ENCODE measurements around the gene SLC2A4. TPM values are rescaled to one million over a fixed set of nuclear protein-coding genes. Genes with fewer than 3 reads are reported as not detected.
A peak's percentile ranks its signal among the peaks of the same experiment; 100 is the strongest.

Gene SLC2A4
- total RNA-seq, 2 experiments from 2014 or later, result 0.16 to 0.25 TPM

DNA sequence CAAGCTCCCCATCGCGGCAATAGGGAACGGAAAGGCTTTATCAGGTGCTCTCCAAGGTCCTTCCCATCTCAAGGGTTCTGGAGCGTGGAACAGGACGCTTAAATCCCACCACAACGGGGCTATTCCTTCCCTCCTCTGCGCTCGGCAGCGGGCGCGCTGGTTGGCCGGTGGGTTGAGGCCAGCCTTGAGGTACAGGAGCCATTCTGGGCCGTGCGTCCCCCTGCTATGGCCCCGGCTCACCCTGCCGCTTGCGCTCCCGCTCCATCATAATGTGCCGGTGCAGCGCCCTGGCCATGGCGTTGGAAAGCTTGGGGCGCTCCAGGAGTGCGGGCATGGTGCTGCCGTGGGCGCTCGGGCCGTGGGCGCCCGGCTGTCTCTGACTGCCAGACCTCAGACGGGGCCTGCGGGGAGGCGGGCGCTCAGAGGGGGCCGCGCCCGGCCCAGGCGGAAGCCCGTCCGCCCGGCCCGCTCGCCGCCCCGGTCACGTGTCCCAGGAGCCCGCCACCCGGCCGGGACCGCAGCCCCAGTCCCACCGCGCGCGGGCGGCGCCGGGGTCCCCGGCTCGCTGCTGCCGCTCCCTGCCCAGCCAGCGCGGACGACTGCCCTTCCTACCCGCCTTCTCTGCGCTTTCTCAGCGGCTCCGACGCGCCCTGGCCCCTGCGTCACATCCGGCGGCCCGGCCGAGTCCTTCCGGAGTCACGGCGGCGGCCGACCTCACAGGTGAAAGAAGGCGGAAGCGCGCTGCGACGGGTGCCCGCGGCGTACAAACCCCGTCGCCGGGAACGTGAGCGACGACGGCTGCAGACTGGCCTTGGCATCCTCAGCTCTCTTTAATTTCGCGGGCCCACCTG is 33.4 kb downstream of the SLC2A4 start, which contains the start of gene GPS2:
GPS2 (minus strand) TSS at position 642 of the 851 bp plus-strand sequence; CDS start at position 334, 308 bp downstream.
- H3K4me1 Mint-ChIP-seq, result peaks cover 48% of the 10 kb centered on the region
- no peaks in the 10 kb centered on the region for H3K9me3 Mint-ChIP-seq (ENCODE audit: low read depth)
- H3K4me3 Mint-ChIP-seq, result peak within 1 kb of the TSS; percentile 77
- CTCF ChIA-PET, result interaction anchor here (0.6 to 2.1 kb wide), 10 partner anchors 9 to 287 kb away, joined by 3 to 7 read pairs (median 3); partner anchors contain the start of genes NEURL4 and TMEM95
- peak within 1 kb of the TSS; percentile 84 for H3K27ac Mint-ChIP-seq
- no peaks in the 10 kb centered on the region for H3K27me3 Mint-ChIP-seq
- ATAC-seq, result peak; percentile 82
- peaks cover 44% of the 10 kb centered on the region for H3K36me3 Mint-ChIP-seq (ENCODE audit: low read depth)
- POLR2A ChIA-PET, result interaction anchor here (0.6 to 2.1 kb wide), 7 partner anchors 12 to 801 kb away, joined by 3 to 7 read pairs (median 4); partner anchors contain the start of genes ACAP1, MPDU1, PLSCR3 and POLR2A
- peak; percentile 97 for DNase-seq
- intact Hi-C loops (cut with DNase I, micrococcal nuclease), result loop anchor here (1.0 to 2.0 kb wide), 5 partner anchors 14 to 120 kb away; partner anchors contain the start of genes NEURL4 (in 2 of the 2), TMEM102 (in 1 of the 2) and TMEM256 (in 1 of the 2)

DNA sequence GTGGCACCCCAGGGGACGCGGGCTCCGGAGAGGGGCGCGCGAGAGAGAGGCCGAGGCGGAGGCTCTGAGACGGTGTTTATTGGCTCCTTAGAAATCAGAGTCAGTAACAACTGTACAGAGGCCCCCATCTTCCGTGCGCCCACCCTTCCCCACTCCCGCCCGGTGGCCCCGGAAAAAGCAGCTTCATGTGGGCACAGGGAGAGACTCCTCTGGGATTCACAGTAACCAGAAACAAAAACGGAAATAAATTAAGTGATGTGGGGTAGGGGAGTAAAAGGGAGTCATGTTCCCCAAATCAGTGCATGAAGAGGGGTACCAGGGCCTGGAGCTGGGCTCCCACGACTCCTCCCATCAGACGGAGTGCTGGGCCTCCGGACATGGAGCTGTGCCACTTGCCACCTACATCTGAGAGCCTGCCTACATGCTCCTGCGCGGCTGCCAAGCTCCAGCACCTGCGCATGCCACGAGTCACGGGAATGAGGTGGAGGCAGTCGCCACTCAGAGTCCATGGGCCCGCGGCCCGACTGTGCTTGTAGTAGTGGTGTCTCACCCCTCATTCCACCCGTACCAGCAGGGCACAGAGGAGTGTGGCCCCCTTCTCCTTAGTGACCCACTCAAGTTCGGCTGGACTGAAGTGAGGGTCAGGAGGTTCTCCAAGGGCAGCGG is 34.2 kb downstream of the SLC2A4 start:
- H3K4me3 Mint-ChIP-seq, result peak overlapping the region; percentile 77
- DNase-seq (no peak), ATAC-seq (no peak)
- intact Hi-C loops (cut with DNase I, micrococcal nuclease), result loop anchor here (1.0 to 2.0 kb wide), 5 partner anchors 13 to 120 kb away; partner anchors contain the start of genes NEURL4 (in 2 of the 2), TMEM102 (in 1 of the 2) and TMEM256 (in 1 of the 2)
- H3K27ac Mint-ChIP-seq, result peak overlapping the region; percentile 82
- POLR2A ChIA-PET, result interaction anchor here (1.4 kb wide), 1 partner anchor 169 kb away, joined by 3 read pairs; the partner anchor contains the start of gene POLR2A
- H3K36me3 Mint-ChIP-seq (ENCODE audit: low read depth), result peaks cover 37% of the 10 kb centered on the region
- H3K9me3 Mint-ChIP-seq (ENCODE audit: low read depth), result no peaks in the 10 kb centered on the region
- CTCF ChIA-PET, result interaction anchor here (0.8 to 2.1 kb wide), 5 partner anchors 8 to 288 kb away, joined by 3 to 7 read pairs (median 3); partner anchors contain the start of gene NEURL4
- H3K4me1 Mint-ChIP-seq, result peaks cover 40% of the 10 kb centered on the region
- H3K27me3 Mint-ChIP-seq, result no peaks in the 10 kb centered on the region

DNA sequence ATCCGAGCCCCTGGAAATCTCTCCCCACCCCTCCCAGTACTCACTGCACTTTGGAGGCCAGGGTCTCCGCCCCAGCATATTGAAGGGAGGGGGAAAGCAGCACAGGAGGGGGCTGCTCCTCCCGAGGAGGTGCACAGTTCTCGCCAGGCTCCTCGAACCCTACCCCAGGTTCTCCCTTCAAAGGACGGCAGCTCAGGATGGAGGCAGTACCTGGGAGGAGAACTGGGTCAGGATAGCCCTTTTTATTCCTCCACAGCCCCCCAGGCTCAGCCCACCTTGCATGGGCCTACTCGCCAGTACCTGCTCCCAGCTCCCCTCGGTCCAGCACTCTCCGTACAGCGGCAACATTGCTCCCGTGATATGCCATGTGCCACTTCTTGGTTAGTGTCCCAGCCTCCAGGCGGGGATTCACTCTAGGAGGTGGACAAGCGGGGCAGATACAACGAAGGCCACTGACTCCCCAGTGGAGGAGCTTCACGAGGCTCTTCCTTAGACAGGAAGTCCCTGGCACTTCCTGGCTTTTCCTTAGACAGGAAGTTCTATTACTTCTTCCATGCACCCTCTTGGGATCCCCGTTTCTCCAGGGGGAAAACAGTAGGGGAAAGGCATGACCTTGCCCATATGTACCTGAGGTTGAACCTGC is 35.8 kb downstream of the SLC2A4 start:
- no peak for DNase-seq
- peaks cover 28% of the 10 kb centered on the region for H3K4me1 Mint-ChIP-seq
- ChIA-PET CTCF (interaction anchor here (0.9 kb wide), 1 partner anchor 119 kb away, joined by 3 read pairs; no protein-coding TSS in a partner anchor), POLR2A (interaction anchor here (0.6 kb wide), 1 partner anchor 53 kb away, joined by 3 read pairs; no protein-coding TSS in a partner anchor)
- H3K27me3 Mint-ChIP-seq, result no peaks in the 10 kb centered on the region
- intact Hi-C loops (cut with DNase I, micrococcal nuclease), result no loop called here
- no peaks in the 10 kb centered on the region for H3K9me3 Mint-ChIP-seq (ENCODE audit: low read depth)
- H3K36me3 Mint-ChIP-seq (ENCODE audit: low read depth), result peaks cover 38% of the 10 kb centered on the region
- no peak overlapping the region for H3K4me3 Mint-ChIP-seq
- H3K27ac Mint-ChIP-seq, result no peak overlapping the region
- ATAC-seq, result no peak

DNA sequence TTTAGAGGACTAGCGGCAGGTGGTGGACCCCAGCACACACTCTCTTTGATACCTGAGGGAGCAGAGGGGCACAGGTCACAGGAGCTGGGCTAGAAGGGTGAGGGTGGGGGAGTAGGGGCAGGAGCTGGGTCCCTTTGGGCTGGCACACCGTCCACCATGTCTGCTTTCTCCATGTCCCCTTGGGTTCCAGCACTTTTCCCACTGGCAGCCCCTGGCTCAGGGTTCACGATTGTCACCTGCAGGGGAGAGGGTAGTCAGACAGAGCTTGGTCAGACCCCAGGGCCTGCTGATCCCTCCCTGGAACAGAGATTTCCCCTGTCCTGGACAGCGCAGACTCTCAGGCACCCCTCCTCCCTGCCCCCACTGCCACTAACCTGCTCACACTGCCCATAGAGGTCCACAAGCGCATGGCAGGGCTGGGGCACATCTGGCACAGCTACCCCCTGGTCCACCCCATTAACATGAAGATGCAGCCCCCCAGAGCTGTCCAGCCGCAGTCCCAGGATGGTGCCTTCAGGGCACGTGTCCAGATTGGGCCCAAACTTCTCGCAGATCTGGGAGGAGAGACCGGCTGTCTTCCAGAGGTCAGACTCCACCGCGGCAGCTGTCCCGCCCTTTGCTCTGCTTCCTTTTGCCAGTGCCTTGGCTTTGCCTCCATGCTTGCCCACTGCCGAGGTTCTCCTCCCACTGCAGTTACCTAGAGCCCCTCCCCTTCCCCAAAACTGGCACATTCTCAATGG is 36.8 kb downstream of the SLC2A4 start:
- H3K36me3 Mint-ChIP-seq (ENCODE audit: low read depth), result peaks cover 38% of the 10 kb centered on the region
- H3K27me3 Mint-ChIP-seq, result no peaks in the 10 kb centered on the region
- intact Hi-C loops (cut with DNase I, micrococcal nuclease), result no loop called here
- no peak overlapping the region for H3K4me3 Mint-ChIP-seq
- DNase-seq (no peak), ATAC-seq (no peak)
- H3K4me1 Mint-ChIP-seq, result peaks cover 18% of the 10 kb centered on the region
- CTCF ChIA-PET, result interaction anchor here (0.9 kb wide), 1 partner anchor 118 kb away, joined by 3 read pairs; no protein-coding TSS in a partner anchor
- H3K27ac Mint-ChIP-seq, result no peak overlapping the region
- H3K9me3 Mint-ChIP-seq (ENCODE audit: low read depth), result no peaks in the 10 kb centered on the region
- POLR2A ChIA-PET, result no interaction called here

DNA sequence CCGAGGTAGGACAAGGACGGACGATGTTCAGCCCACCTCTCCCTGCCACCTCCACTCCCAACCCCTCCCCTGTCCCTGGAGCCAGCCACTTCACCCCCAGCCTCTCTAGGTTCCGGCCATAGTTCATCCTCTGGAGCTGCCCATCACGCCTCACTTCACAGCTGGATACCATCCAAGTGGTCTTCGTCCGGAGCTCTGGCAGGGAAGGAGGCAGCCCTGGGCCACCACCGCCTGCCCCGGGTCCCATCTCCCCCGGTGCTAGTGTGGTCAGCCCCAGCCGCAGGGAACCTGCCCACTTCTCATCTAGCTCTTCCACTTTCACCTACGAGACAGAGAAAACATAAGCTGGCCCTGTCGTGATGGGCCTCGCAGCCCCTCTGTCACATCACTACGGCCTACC is 39.9 kb downstream of the SLC2A4 start:
- Mint-ChIP-seq H3K27ac (no peak overlapping the region), H3K36me3 (ENCODE audit: low read depth) (peaks cover 38% of the 10 kb centered on the region), H3K27me3 (no peaks in the 10 kb centered on the region), H3K4me1 (peaks cover 5% of the 10 kb centered on the region), H3K4me3 (no peak overlapping the region), H3K9me3 (ENCODE audit: low read depth) (no peaks in the 10 kb centered on the region)
- DNase-seq (no peak), ATAC-seq (no peak)
- ChIA-PET CTCF (interaction anchor here (0.8 to 2.0 kb wide), 2 partner anchors 15 to 25 kb away, joined by 3 to 7 read pairs; partner anchors contain the start of gene ACAP1), POLR2A (interaction anchor here (1.0 kb wide), 2 partner anchors 8 kb away, joined by 3 read pairs; no protein-coding TSS in a partner anchor)
- intact Hi-C loops (cut with DNase I, micrococcal nuclease), result no loop called here

DNA sequence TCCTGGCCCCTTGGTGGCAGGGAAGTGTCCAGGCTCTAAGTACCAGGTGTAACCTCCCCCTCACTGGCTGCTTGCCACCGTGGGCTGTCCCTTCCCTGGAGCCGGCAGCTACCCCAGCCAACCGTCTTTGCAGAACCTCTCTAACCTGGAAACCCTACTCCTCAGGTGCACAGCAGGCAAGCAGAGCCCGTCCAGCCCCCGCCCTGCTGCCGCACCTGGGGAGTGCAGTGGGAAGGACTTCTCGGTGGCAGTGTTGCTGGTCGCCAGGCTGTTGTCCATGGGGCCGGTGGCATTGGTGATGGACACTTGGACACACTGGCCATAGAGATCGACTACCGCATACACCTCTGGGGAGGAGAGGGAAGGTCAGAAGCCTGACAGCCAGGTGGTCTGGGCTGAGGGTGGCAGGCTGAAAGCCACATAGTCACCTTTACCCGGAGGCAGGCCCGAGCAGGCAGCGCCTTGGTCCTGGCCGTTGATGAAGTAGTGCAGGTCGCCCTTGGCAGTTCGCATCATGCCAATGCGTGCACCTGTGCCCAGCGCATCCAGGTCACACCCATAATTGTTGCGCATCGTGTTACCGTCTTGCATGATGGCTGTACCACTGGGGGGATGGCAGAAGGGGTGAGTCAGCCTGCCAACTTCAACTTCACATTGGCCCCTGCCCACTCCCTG is 41.1 kb downstream of the SLC2A4 start:
- CTCF ChIA-PET, result interaction anchor here (0.6 to 1.1 kb wide), 4 partner anchors 23 to 153 kb away, joined by 3 to 4 read pairs (median 3); no protein-coding TSS in a partner anchor

DNA sequence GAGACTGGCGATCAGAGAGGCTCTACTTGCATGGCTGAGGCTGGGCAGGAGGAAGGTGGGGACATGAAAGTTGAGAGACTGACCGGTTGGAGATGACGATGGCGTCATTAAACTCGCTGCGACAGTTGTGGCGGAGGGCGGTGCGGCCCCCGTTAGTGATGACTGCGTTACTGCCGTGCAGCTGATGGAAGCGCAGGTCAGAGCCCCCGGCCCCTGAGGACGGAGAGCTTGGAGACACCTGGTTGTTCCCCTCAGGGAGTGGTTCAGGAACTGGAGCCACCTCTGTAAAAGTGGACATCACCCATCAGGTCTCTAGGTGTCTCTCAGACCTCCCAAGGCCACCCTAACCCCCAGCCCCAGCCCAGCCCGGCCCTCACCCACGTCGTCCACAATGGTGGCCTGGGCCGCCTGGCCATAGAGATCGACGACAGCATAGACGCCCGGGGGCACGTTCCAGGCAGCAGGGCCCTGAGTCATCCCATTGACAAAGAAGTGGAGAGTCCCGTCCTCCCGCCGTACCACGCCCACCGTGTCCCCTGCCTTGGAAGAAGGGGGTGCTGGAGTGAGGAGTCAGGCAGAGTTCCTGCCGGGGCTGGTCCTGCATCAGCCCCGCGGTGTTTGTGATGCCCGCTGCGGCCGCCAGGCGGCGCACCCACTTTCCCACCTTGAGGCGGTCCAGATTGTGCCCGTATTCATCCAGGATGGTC is 42.4 kb downstream of the SLC2A4 start:
- Mint-ChIP-seq H3K4me1 (peaks cover 18% of the 10 kb centered on the region), H3K4me3 (no peak overlapping the region), H3K27me3 (no peaks in the 10 kb centered on the region), H3K36me3 (ENCODE audit: low read depth) (peaks cover 34% of the 10 kb centered on the region), H3K27ac (no peak overlapping the region), H3K9me3 (ENCODE audit: low read depth) (no peaks in the 10 kb centered on the region)
- CTCF ChIA-PET, result interaction anchor here (0.6 to 1.3 kb wide), 12 partner anchors 8 to 278 kb away, joined by 3 to 5 read pairs (median 3); no protein-coding TSS in a partner anchor
- ATAC-seq (peak; percentile 66), DNase-seq (peak; percentile 80)
- POLR2A ChIA-PET, result interaction anchor here (0.6 kb wide), 1 partner anchor 665 kb away, joined by 11 read pairs; no protein-coding TSS in a partner anchor
- intact Hi-C loops (cut with DNase I, micrococcal nuclease), result loop anchor here (1.0 kb wide), 1 partner anchor 21 kb away; no protein-coding TSS in a partner anchor

More for the DNA sequence above, 41.1 kb downstream of the SLC2A4 start:
- peaks cover 36% of the 10 kb centered on the region for H3K36me3 Mint-ChIP-seq (ENCODE audit: low read depth)
- ATAC-seq, result no peak
- POLR2A ChIA-PET, result no interaction called here
- H3K4me1 Mint-ChIP-seq, result peaks cover 7% of the 10 kb centered on the region
- no peak overlapping the region for H3K4me3 Mint-ChIP-seq
- intact Hi-C loops (cut with DNase I, micrococcal nuclease), result no loop called here
- no peak for DNase-seq
- H3K9me3 Mint-ChIP-seq (ENCODE audit: low read depth), result no peaks in the 10 kb centered on the region
- H3K27ac Mint-ChIP-seq, result no peak overlapping the region
- no peaks in the 10 kb centered on the region for H3K27me3 Mint-ChIP-seq

DNA sequence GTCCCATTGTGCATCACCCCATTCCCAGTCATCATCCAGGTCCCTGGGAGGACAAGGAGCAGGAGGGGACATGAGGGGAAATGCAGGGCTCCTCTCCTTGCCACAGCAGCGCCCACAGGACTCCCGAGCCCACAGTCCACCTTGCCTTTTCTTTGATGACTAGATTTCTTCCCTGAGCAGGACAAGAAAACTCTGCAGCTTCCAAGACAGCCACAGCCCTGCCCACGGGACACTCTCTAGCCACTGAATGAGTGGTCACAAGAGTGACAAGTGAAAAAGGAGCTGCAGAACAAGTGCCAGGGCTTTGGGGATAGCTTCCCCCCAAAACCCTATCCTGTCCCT is 42.9 kb downstream of the SLC2A4 start:
- DNase-seq, result no peak
- no peak for ATAC-seq
- H3K4me3 Mint-ChIP-seq, result no peak overlapping the region
- ChIA-PET POLR2A (no interaction called here), CTCF (interaction anchor here (0.6 to 1.6 kb wide), 14 partner anchors 9 to 392 kb away, joined by 3 to 7 read pairs (median 3); partner anchors contain the start of genes ACAP1 and GPS2)
- H3K9me3 Mint-ChIP-seq (ENCODE audit: low read depth), result no peaks in the 10 kb centered on the region
- intact Hi-C loops (cut with DNase I, micrococcal nuclease), result loop anchor here (1.0 kb wide), 1 partner anchor 21 kb away; no protein-coding TSS in a partner anchor
- H3K27ac Mint-ChIP-seq, result no peak overlapping the region
- H3K4me1 Mint-ChIP-seq, result peaks cover 18% of the 10 kb centered on the region
- H3K36me3 Mint-ChIP-seq (ENCODE audit: low read depth), result peaks cover 32% of the 10 kb centered on the region
- no peaks in the 10 kb centered on the region for H3K27me3 Mint-ChIP-seq

DNA sequence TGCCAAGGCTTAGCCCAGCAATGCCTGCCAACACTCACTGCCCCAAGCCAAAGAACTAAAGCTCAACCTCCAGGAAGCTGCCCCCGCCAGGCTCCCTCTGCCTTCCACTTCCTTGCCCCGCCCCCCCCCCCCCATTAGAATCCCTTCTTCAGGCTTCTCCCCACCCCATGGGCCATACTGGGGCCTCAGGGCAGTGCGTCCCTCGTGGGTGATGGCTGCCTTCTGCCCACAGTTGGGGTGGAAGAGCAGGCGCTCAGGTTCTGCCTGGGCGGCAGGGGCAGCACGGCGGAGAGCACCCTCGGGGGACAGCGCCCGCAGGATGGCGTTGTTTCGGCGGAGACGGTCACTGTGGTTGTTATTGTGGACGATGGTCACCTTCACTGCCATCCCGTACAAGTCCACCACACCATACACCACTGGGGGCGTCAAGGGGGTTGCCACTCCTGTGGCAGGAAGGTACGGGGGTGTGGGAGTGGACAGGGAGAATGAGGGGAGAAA is 43.6 kb downstream of the SLC2A4 start:
- POLR2A ChIA-PET, result no interaction called here
- H3K36me3 Mint-ChIP-seq (ENCODE audit: low read depth), result peaks cover 32% of the 10 kb centered on the region
- intact Hi-C loops (cut with DNase I, micrococcal nuclease), result loop anchor here in 1 of 2 experiments (5.0 kb wide), 1 partner anchor 517 kb away; no protein-coding TSS in a partner anchor
- H3K27ac Mint-ChIP-seq, result no peak overlapping the region
- ATAC-seq (no peak), DNase-seq (no peak)
- no peaks in the 10 kb centered on the region for H3K27me3 Mint-ChIP-seq
- no peaks in the 10 kb centered on the region for H3K9me3 Mint-ChIP-seq (ENCODE audit: low read depth)
- CTCF ChIA-PET, result interaction anchor here (0.6 to 1.9 kb wide), 13 partner anchors 10 to 391 kb away, joined by 3 to 7 read pairs (median 3); partner anchors contain the start of genes ACAP1 and GPS2
- peaks cover 21% of the 10 kb centered on the region for H3K4me1 Mint-ChIP-seq
- no peak overlapping the region for H3K4me3 Mint-ChIP-seq

All from activated CD4-positive, alpha-beta T cell treated with anti-CD3 and anti-CD28 coated beads for 36 hours (primary cell).